Hepatocyte (in vitro differentiated cells): ENCODE measurements around the gene WDR90. TPM values are rescaled to one million over a fixed set of nuclear protein-coding genes. Genes with fewer than 3 reads are reported as not detected.
"Not testable (repeated sequence)": the region's sequence is repeated elsewhere in the genome, so short reads cannot be mapped to it uniquely, and the experiment has no call there.

Experiments used
- DNase-seq: peaks from one replicate; pipeline ENCODE4 v3.0.0-alpha.2; 2016; ENCODE audit warnings: low spot score
- H2AFZ ChIP-seq: fragments of 200-600 bp; sonication (generic); 2 replicates; pipeline ENCODE4 v1.6.0; 2016; ENCODE audit warnings: antibody characterized with exemption, mild to moderate bottlenecking
- H3K27ac ChIP-seq: fragments of 200-600 bp; sonication (generic); 2 replicates; pipeline ENCODE4 v1.5.1; 2016; ENCODE audit warnings: mild to moderate bottlenecking
- H3K27me3 ChIP-seq: fragments of 200-600 bp; sonication (generic); 2 replicates; pipeline ENCODE4 v1.6.1; 2016
- H3K36me3 ChIP-seq: fragments of 200-600 bp; sonication (generic); replicated peaks from 2 replicates; pipeline ENCODE4 v1.5.1; 2016; ENCODE audit warnings: low read depth; ENCODE audit not compliant: insufficient read depth
- H3K4me1 ChIP-seq: fragments of 200-600 bp; sonication (generic); 2 replicates; pipeline ENCODE4 v1.5.1; 2016; ENCODE audit warnings: mild to moderate bottlenecking, moderate library complexity; ENCODE audit not compliant: insufficient read depth
- H3K4me2 ChIP-seq: fragments of 200-600 bp; sonication (generic); 2 replicates; pipeline ENCODE4 v1.6.0; 2016
- H3K4me3 ChIP-seq: fragments of 200-600 bp; sonication (generic); 2 replicates; pipeline ENCODE4 v1.5.1; 2016; ENCODE audit warnings: mild to moderate bottlenecking
- H3K79me2 ChIP-seq: fragments of 200-600 bp; sonication (generic); 2 replicates; pipeline ENCODE4 v1.6.0; 2017; ENCODE audit warnings: mild to moderate bottlenecking
- H3K9me2 ChIP-seq: fragments of 200-600 bp; sonication (generic); replicated peaks from 2 replicates; pipeline ENCODE4 v1.6.0; 2017; ENCODE audit warnings: mild to moderate bottlenecking; ENCODE audit not compliant: insufficient read depth
- H3K9me3 ChIP-seq: fragments of 200-600 bp; sonication (generic); 2 replicates; pipeline ENCODE4 v1.5.1; 2016; ENCODE audit warnings: low read depth, mild to moderate bottlenecking
- H4K20me1 ChIP-seq: fragments of 200-600 bp; sonication (generic); 2 replicates; pipeline ENCODE4 v1.6.0; 2016; ENCODE audit warnings: mild to moderate bottlenecking; ENCODE audit not compliant: insufficient read depth, poor library complexity, severe bottlenecking
- CTCF ChIP-seq: fragments of 200-600 bp; sonication (generic); IDR thresholded peaks from 2 replicates; pipeline ENCODE4 v1.5.1; 2016; ENCODE audit warnings: antibody characterized with exemption, mild to moderate bottlenecking; ENCODE audit not compliant: poor library complexity
- EZH2 ChIP-seq: fragments of 200-600 bp; sonication (generic); IDR thresholded peaks from 2 replicates; pipeline ENCODE4 v1.6.1; 2016; ENCODE audit warnings: antibody characterized with exemption, mild to moderate bottlenecking, borderline replicate concordance
- EZH2phosphoT487 ChIP-seq: fragments of 200-600 bp; sonication (generic); IDR thresholded peaks from one replicate; pipeline ENCODE4 v1.6.1; 2018; ENCODE audit warnings: antibody characterized with exemption, mild to moderate bottlenecking, low read depth, moderate library complexity; ENCODE audit not compliant: unreplicated experiment, severe bottlenecking
- whole genome bisulfite sequencing: methylation state at CpG from one replicate; pipeline ENCODE4 v1.1.6; 2016; ENCODE audit warnings: low lambda C conversion rate; ENCODE audit errors: missing lambda C conversion rate; 5-methylcytosine and 5-hydroxymethylcytosine counted together
- polyA plus RNA-seq: library from polyadenylated mRNA; unstranded; fragments of >200 nt; fragmentation: Nextera tagmentation; extraction: Ambion mirVana; gene quantifications from 2 replicates; pipeline ENCODE4 v1.2.1, GENCODE V29; 2016
- total RNA-seq: library from RNA; depleted of rRNA; stranded (reverse); fragments of >200 nt; gene quantifications from 2 replicates; pipeline ENCODE4 v1.2.3, GENCODE V29; 2014

Gene WDR90
- total and polyA plus RNA-seq, 2 experiments from 2014 or later: 14.4 to 25.1 TPM

GRCh38 chr16:689175-689897, 40.2 kb downstream of the WDR90 start:
- peaks cover 18% of the 10 kb centered on the region for H3K4me1 ChIP-seq

GRCh38 chr16:691242-691641, 42.1 kb downstream of the WDR90 start:
- peaks cover 43% of the 10 kb centered on the region for H3K27me3 ChIP-seq
- not testable (repeated sequence) for H3K27ac ChIP-seq

More at GRCh38 chr16:689175-689897, 40.2 kb downstream of the WDR90 start:
- no peak for DNase-seq
- no peaks in the 10 kb centered on the region for H3K9me2 ChIP-seq
- H3K79me2 ChIP-seq: peaks cover 16% of the 10 kb centered on the region
- H3K4me3 ChIP-seq: peak overlapping the region; percentile 100
- WGBS: 91% methylated on average over 26 of the region's 26 CpGs
- peak overlapping the region; percentile 99 for H3K4me2 ChIP-seq
- no peak overlapping the region for H2AFZ ChIP-seq
- H4K20me1 ChIP-seq: no peaks in the 10 kb centered on the region
- H3K36me3 ChIP-seq: no peaks in the 10 kb centered on the region
- H3K27me3 ChIP-seq: peaks cover 26% of the 10 kb centered on the region
- no peaks in the 10 kb centered on the region for H3K9me3 ChIP-seq
- TF ChIP-seq CTCF (no peak), EZH2phosphoT487 (no peak), EZH2 (no peak)
- H3K27ac ChIP-seq: peak overlapping the region; percentile 87

GRCh38 chr16:692356-693108, 43.4 kb downstream of the WDR90 start:
- Histone ChIP-seq H2AFZ (no peak overlapping the region), H3K4me3 (no peak overlapping the region), H3K4me1 (peaks cover 12% of the 10 kb centered on the region), H3K9me3 (no peaks in the 10 kb centered on the region), H4K20me1 (no peaks in the 10 kb centered on the region), H3K79me2 (peaks cover 16% of the 10 kb centered on the region), H3K27ac (no peak overlapping the region), H3K4me2 (no peak overlapping the region), H3K27me3 (peaks cover 48% of the 10 kb centered on the region), H3K36me3 (no peaks in the 10 kb centered on the region), H3K9me2 (no peaks in the 10 kb centered on the region)
- TF ChIP-seq EZH2phosphoT487 (no peak), CTCF (no peak), EZH2 (no peak)
- no peak for DNase-seq
- WGBS: 73% methylated on average over 10 of the region's 10 CpGs

More at GRCh38 chr16:691242-691641, 42.1 kb downstream of the WDR90 start:
- not testable (repeated sequence) for H4K20me1 ChIP-seq, H2AFZ ChIP-seq, H3K36me3 ChIP-seq, H3K4me3 ChIP-seq, H3K9me2 ChIP-seq, H3K9me3 ChIP-seq, DNase-seq, H3K4me2 ChIP-seq
- 90% methylated on average over 16 of the region's 16 CpGs for WGBS
- H3K79me2 ChIP-seq: peaks cover 16% of the 10 kb centered on the region
- H3K4me1 ChIP-seq: peaks cover 12% of the 10 kb centered on the region

GRCh38 chr16:693364-693763, 44.2 kb downstream of the WDR90 start:
- Histone ChIP-seq H3K9me2 (no peaks in the 10 kb centered on the region), H3K4me3 (no peak overlapping the region), H3K9me3 (no peaks in the 10 kb centered on the region), H3K4me2 (no peak overlapping the region), H3K4me1 (peaks cover 12% of the 10 kb centered on the region), H3K27me3 (peaks cover 50% of the 10 kb centered on the region), H2AFZ (no peak overlapping the region), H4K20me1 (no peaks in the 10 kb centered on the region), H3K79me2 (peaks cover 16% of the 10 kb centered on the region), H3K27ac (no peak overlapping the region), H3K36me3 (no peaks in the 10 kb centered on the region)
- 52% methylated on average over 22 of the region's 22 CpGs for WGBS
- DNase-seq: no peak
- TF ChIP-seq EZH2 (no peak), EZH2phosphoT487 (no peak), CTCF (no peak)
